H1 (cell line): Measurements from ENCODE around the gene STARD3. TPM values are rescaled to one million over a fixed set of nuclear protein-coding genes. Genes with fewer than 3 reads are reported as not detected.

Experiments
- CTCF ChIA-PET: fragments of 300-600 bp; sonication (Branson Sonifier 250); formaldehyde crosslinking; loops from one replicate; lab custom pipeline; 2021; ENCODE audit not compliant: partially characterized antibody; lab: Charles Lee
- POLR2A ChIA-PET: fragments of 300-600 bp; sonication (Branson Sonifier 250); formaldehyde crosslinking; loops from one replicate; lab custom pipeline; 2021; ENCODE audit warnings: inconsistent platforms; ENCODE audit not compliant: partially characterized antibody; lab: Charles Lee
- DNase-seq, 2 experiments: peaks; one replicate each; pipeline versions ENCODE4 v3.0.0 to v3.0.0-alpha.2; 2010 to 2022; ENCODE audit warnings: low spot score in 2 of 2, low read depth in 1 of 2, mixed read lengths in 1 of 2
- FAIRE-seq: peaks from 2 replicates; lab custom pipeline; 2011; peaks lifted over from hg19 to GRCh38; lab: Jason Lieb, UNC
- H2AFZ ChIP-seq: 2 replicates; pipeline ENCODE4 v1.8.1; 2012; ENCODE audit warnings: low read length, inconsistent platforms
- H2AK5ac ChIP-seq: 2 replicates; pipeline ENCODE4 v1.6.1; 2013; ENCODE audit warnings: low read depth, low read length
- H2BK120ac ChIP-seq: replicated peaks from 2 replicates; pipeline ENCODE3; 2013; ENCODE audit warnings: low read depth, low read length, inconsistent platforms
- H2BK12ac ChIP-seq: 2 replicates; pipeline ENCODE4 v1.6.1; 2013; ENCODE audit warnings: low read depth, low read length
- H2BK15ac ChIP-seq: 2 replicates; pipeline ENCODE4 v1.6.1; 2013; ENCODE audit warnings: low read length
- H2BK20ac ChIP-seq: 2 replicates; pipeline ENCODE4 v1.6.1; 2013; ENCODE audit warnings: low read length
- H2BK5ac ChIP-seq: 2 replicates; pipeline ENCODE4 v1.6.1; 2013; ENCODE audit warnings: low read depth, low read length
- H3K14ac ChIP-seq: 2 replicates; pipeline ENCODE4 v1.6.1; 2013; ENCODE audit warnings: inconsistent platforms; ENCODE audit not compliant: insufficient read length
- H3K18ac ChIP-seq: 2 replicates; pipeline ENCODE4 v1.6.1; 2013; ENCODE audit warnings: low read length; ENCODE audit errors: extremely low read depth
- H3K23ac ChIP-seq: 2 replicates; pipeline ENCODE4 v1.6.1; 2013; ENCODE audit warnings: inconsistent platforms; ENCODE audit not compliant: insufficient read length
- H3K23me2 ChIP-seq: 2 replicates; pipeline ENCODE4 v1.6.1; 2013; ENCODE audit warnings: low read depth, low read length
- H3K27ac ChIP-seq: 2 replicates; pipeline ENCODE4 v1.6.1; 2011; ENCODE audit warnings: low read depth, low read length, inconsistent platforms
- H3K27me3 ChIP-seq, 4 experiments: replicated peaks in 1 of 4; 1 replicate in 1 of 4; 2 replicates in 3 of 4; pipeline versions ENCODE4 v1.6.1 to v1.8.1; 2011 to 2013; ENCODE audit warnings: low read length in 3 of 4, mild to moderate bottlenecking in 3 of 4, inconsistent platforms in 2 of 4, mixed read lengths in 2 of 4, moderate library complexity in 1 of 4; ENCODE audit not compliant: control insufficient read depth in 3 of 4, insufficient read depth in 3 of 4; ENCODE audit errors: extremely low read depth in 1 of 4
- H3K36me3 ChIP-seq, 4 experiments: 2 replicates each; pipeline versions ENCODE4 v1.6.1 to v1.8.1; 2011 to 2013; ENCODE audit warnings: mild to moderate bottlenecking in 4 of 4, low read length in 3 of 4, moderate library complexity in 2 of 4, control low read depth in 1 of 4, inconsistent platforms in 1 of 4; ENCODE audit not compliant: insufficient read depth in 4 of 4, control insufficient read depth in 2 of 4
- H3K4ac ChIP-seq: replicated peaks from 2 replicates; pipeline ENCODE3; 2013; ENCODE audit warnings: low read length, low read depth, mixed read lengths, inconsistent platforms; ENCODE audit not compliant: insufficient read length
- H3K4me1 ChIP-seq, 4 experiments: replicated peaks in 1 of 4; 1 replicate in 1 of 4; 2 replicates in 3 of 4; pipeline versions ENCODE4 v1.6.1 to v1.8.1; 2011 to 2013; ENCODE audit warnings: low read length in 3 of 4, inconsistent platforms in 2 of 4, mixed read lengths in 1 of 4; ENCODE audit not compliant: insufficient read depth in 4 of 4, control insufficient read depth in 3 of 4
- H3K4me2 ChIP-seq, 2 experiments: 2 replicates each; pipeline versions ENCODE4 v1.6.1 to v1.8.1; 2011 to 2013; ENCODE audit warnings: low read depth in 2 of 2, low read length in 2 of 2, control low read depth in 1 of 2, inconsistent platforms in 1 of 2, mild to moderate bottlenecking in 1 of 2; ENCODE audit not compliant: insufficient read depth in 1 of 2
- H3K4me3 ChIP-seq, 4 experiments: fragments of 200-600, 300-600 bp in 1 of 4; sonication (generic), shearing (Covaris generic), sonication (Bioruptor Twin) in 1 of 4; 2 replicates each; pipeline versions ENCODE4 v1.5.1 to v1.8.1; 2011 to 2016; ENCODE audit warnings: low read length in 4 of 4, low read depth in 3 of 4, control low read depth in 2 of 4, inconsistent platforms in 2 of 4, mild to moderate bottlenecking in 2 of 4, mixed read lengths in 1 of 4, moderate library complexity in 1 of 4; ENCODE audit not compliant: insufficient read depth in 2 of 4; ENCODE audit errors: extremely low read depth in 1 of 4
- H3K56ac ChIP-seq: replicated peaks from 2 replicates; pipeline ENCODE3; 2013; ENCODE audit warnings: low read depth, mild to moderate bottlenecking, mixed read lengths, low read length, inconsistent platforms; ENCODE audit not compliant: insufficient read length
- H3K79me1 ChIP-seq: 2 replicates; pipeline ENCODE4 v1.6.1; 2013; ENCODE audit warnings: low read depth, low read length, control low read depth
- H3K79me2 ChIP-seq, 2 experiments: 2 replicates each; pipeline versions ENCODE4 v1.6.1 to v1.8.1; 2012 to 2013; ENCODE audit warnings: low read length in 2 of 2, mild to moderate bottlenecking in 2 of 2, inconsistent platforms in 1 of 2; ENCODE audit not compliant: insufficient read depth in 2 of 2, control insufficient read depth in 1 of 2
- H3K9ac ChIP-seq, 4 experiments: replicated peaks in 1 of 4; 1 replicate in 1 of 4; 2 replicates in 3 of 4; pipeline versions ENCODE4 v1.6.1 to v1.8.1; 2011 to 2013; ENCODE audit warnings: low read depth in 3 of 4, low read length in 3 of 4, control low read depth in 2 of 4, mild to moderate bottlenecking in 2 of 4, moderate library complexity in 2 of 4, inconsistent platforms in 1 of 4; ENCODE audit errors: extremely low read depth in 1 of 4
- H3K9me3 ChIP-seq, 2 experiments: 2 replicates each; pipeline versions ENCODE4 v1.6.1 to v1.8.1; 2012 to 2013; ENCODE audit warnings: mild to moderate bottlenecking in 2 of 2, moderate library complexity in 2 of 2, control low read depth in 1 of 2, inconsistent platforms in 1 of 2, low read depth in 1 of 2, low read length in 1 of 2, mixed read lengths in 1 of 2; ENCODE audit not compliant: insufficient read depth in 2 of 2
- H4K20me1 ChIP-seq, 2 experiments: replicated peaks in 1 of 2; 2 replicates each; pipeline versions ENCODE3 to v1.8.1; 2011 to 2013; ENCODE audit warnings: inconsistent platforms in 2 of 2, low read length in 2 of 2, mild to moderate bottlenecking in 1 of 2; ENCODE audit not compliant: insufficient read depth in 2 of 2, control insufficient read depth in 1 of 2
- H4K5ac ChIP-seq: 2 replicates; pipeline ENCODE4 v1.6.1; 2013; ENCODE audit warnings: low read length, low read depth, mixed read lengths, inconsistent platforms; ENCODE audit not compliant: insufficient read length
- H4K8ac ChIP-seq: 2 replicates; pipeline ENCODE4 v1.8.0; 2013; ENCODE audit warnings: mild to moderate bottlenecking, moderate library complexity, low read length, inconsistent platforms; ENCODE audit not compliant: insufficient read depth; ENCODE audit errors: extremely low read depth
- H4K91ac ChIP-seq: replicated peaks from 2 replicates; pipeline ENCODE3; 2013; ENCODE audit warnings: low read length, mixed read lengths, inconsistent platforms; ENCODE audit not compliant: insufficient read length
- HDAC2 ChIP-seq, 2 experiments: fragments of 300-600 bp in 1 of 2; sonication (generic) in 1 of 2; IDR thresholded peaks; 2 replicates each; pipeline ENCODE4 v1.6.1; 2011 to 2012; ENCODE audit warnings: low read depth in 2 of 2, low read length in 2 of 2, mild to moderate bottlenecking in 2 of 2, moderate library complexity in 2 of 2, borderline replicate concordance in 1 of 2, inconsistent platforms in 1 of 2
- MAFK ChIP-seq: IDR thresholded peaks from 2 replicates; pipeline ENCODE4 v1.6.1; 2012; ENCODE audit warnings: low read depth, mild to moderate bottlenecking, improper control_type of control experiment, low read length
- SP1 ChIP-seq: IDR thresholded peaks from 2 replicates; pipeline ENCODE4 v1.6.1; 2011; ENCODE audit warnings: low read depth, low read length
- SRF ChIP-seq: IDR thresholded peaks from 2 replicates; pipeline ENCODE4 v1.6.1; 2011; ENCODE audit warnings: mild to moderate bottlenecking, low read depth, low read length, moderate library complexity
- TAF1 ChIP-seq: IDR thresholded peaks from 2 replicates; pipeline ENCODE4 v1.6.1; 2011; ENCODE audit warnings: mild to moderate bottlenecking, low read depth, low read length
- ZNF274 ChIP-seq: IDR thresholded peaks from 2 replicates; pipeline ENCODE4 v1.7.0; 2012; ENCODE audit warnings: low read length, borderline replicate concordance; ENCODE audit errors: extremely low read depth
- WGBS, 2 experiments: shearing (Covaris generic) in 1 of 2; methylation state at CpG; one replicate each; pipeline versions ENCODE4 v1.1.6 to v1.1.7; 2013 to 2015; ENCODE audit warnings: low lambda C conversion rate in 2 of 2, mixed read lengths in 2 of 2, inconsistent platforms in 1 of 2, low coverage in 1 of 2, missing lambda C conversion rate in 1 of 2; ENCODE audit not compliant: insufficient replicate concordance in 2 of 2, insufficient coverage in 1 of 2, insufficient read length in 1 of 2; ENCODE audit errors: extremely low coverage in 1 of 2, missing lambda C conversion rate in 1 of 2; 5-methylcytosine and 5-hydroxymethylcytosine counted together
- polyA plus RNA-seq, 7 experiments: library from polyadenylated mRNA; depleted of rRNA in 3 of 7; stranded (reverse) in 5 of 7; unstranded in 2 of 7; fragments of >200 nt in 5 of 7; fragments of 200-250 nt in 2 of 7; gene quantifications; 1 replicate in 5 of 7; 2 replicates in 1 of 7; 4 replicates in 1 of 7; pipeline versions ENCODE4 v1.2.1 to v1.2.3, GENCODE V29; 2011 to 2013; ENCODE audit warnings: missing spikeins in 2 of 7, mixed read lengths in 2 of 7
- total RNA-seq: library from RNA; stranded (reverse); fragmentation: NEBNext Ultra II Directional; extraction: Animal tissue kit (Norgen Biotek cat#: 25700); gene quantifications from 2 replicates; pipeline ENCODE4 v1.2.1, GENCODE V29; 2021
- TF ChIP-seq, protein P1 (sequence below), 3 experiments: IDR thresholded peaks; 1 replicate in 2 of 3; 2 replicates in 1 of 3; pipeline versions ENCODE4 v1.5.1 to v1.6.1; 2011; ENCODE audit warnings: low read length in 3 of 3, mild to moderate bottlenecking in 3 of 3, inconsistent platforms in 2 of 3, low read depth in 1 of 3, moderate library complexity in 1 of 3; ENCODE audit not compliant: insufficient read depth in 1 of 3; ENCODE audit errors: control extremely low read depth in 1 of 3

Gene STARD3
- total and polyA plus RNA-seq, 2 of the 8 experiments (the other 6 are each of a cell fraction or from before 2014, with no cell fraction given): 47.6 to 80.3 TPM

DNA sequence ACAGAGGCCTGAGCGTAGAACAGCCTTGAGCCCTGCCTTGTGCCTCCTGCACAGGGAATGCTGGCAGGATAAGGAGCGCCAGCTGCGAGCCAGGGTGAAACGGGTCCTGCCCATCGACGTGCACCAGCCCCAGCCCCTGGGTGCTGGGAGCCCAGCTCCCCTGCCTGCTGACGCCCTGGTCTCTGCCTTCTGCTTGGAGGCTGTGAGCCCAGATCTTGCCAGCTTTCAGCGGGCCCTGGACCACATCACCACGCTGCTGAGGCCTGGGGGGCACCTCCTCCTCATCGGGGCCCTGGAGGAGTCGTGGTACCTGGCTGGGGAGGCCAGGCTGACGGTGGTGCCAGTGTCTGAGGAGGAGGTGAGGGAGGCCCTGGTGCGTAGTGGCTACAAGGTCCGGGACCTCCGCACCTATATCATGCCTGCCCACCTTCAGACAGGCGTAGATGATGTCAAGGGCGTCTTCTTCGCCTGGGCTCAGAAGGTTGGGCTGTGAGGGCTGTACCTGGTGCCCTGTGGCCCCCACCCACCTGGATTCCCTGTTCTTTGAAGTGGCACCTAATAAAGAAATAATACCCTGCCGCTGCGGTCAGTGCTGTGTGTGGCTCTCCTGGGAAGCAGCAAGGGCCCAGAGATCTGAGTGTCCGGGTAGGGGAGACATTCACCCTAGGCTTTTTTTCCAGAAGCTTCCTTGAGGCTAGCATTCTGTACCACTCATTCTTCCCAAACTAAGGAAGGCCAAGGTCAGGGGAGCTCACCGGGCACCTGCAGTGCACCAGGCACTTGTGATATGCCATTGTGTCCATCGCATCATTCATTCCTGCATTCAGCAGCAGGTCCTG lies 33.2 kb downstream of the STARD3 start:
- Histone ChIP-seq H4K91ac (no peak overlapping the region), H3K79me2 (no peaks in the 10 kb centered on the region), H2BK15ac (peak overlapping the region; percentile 98), H4K20me1 (peaks cover 0 to 2% of the 10 kb centered on the region in 2 experiments), H4K5ac (no peak overlapping the region), H3K14ac (no peak overlapping the region), H2BK120ac (no peak overlapping the region), H3K36me3 (no peaks in the 10 kb centered on the region), H3K9me3 (no peaks in the 10 kb centered on the region), H3K56ac (no peak overlapping the region), H3K9ac (no peak overlapping the region; a peak in 1 of 7 replicates), H3K4me2 (no peak overlapping the region), H3K79me1 (no peaks in the 10 kb centered on the region), H3K4me1 (peaks cover 0 to 32% (median 24%) of the 10 kb centered on the region in 4 experiments; a peak in 6 of 7 replicates), H2AK5ac (peak overlapping the region; percentile 71; the same call in 1 of the 2 replicates), H2BK12ac (no peak overlapping the region; the same call in 1 of the 2 replicates), H3K23ac (no peak overlapping the region), H2BK5ac (0 out of 2 replicates have a peak overlapping the region, but pooled peaks have one; percentile 9), H3K4me3 (no peak overlapping the region), H3K27me3 (peaks cover 0 to 25% (median 6%) of the 10 kb centered on the region in 4 experiments; a peak in 4 of 7 replicates), H3K27ac (no peak overlapping the region), H3K23me2 (peaks cover 11% of the 10 kb centered on the region; the same call in 1 of the 2 replicates), H4K8ac (peak overlapping the region; percentile 52; the same call in 1 of the 2 replicates), H2AFZ (no peak overlapping the region), H3K4ac (no peak overlapping the region), H2BK20ac (no peak overlapping the region), H3K18ac (no peak overlapping the region)
- FAIRE-seq (no peak), DNase-seq (no peak)
- WGBS, 2 experiments: 92% methylated on average over 23 of the region's 23 CpGs; no CpG with 5 or more reads in 1 of the 2 experiments
- ChIA-PET POLR2A (interaction anchor here (0.6 to 32.5 kb wide), 17 partner anchors 17 to 85 kb away, joined by 3 to 708 read pairs (median 3); partner anchors contain the start of genes ERBB2, PGAP3 and STARD3), CTCF (interaction anchor here (0.7 to 52.4 kb wide), 23 partner anchors 10 to 641 kb away, joined by 3 to 1885 read pairs (median 7); partner anchors contain the start of genes ERBB2, MIEN1, PGAP3 and PPP1R1B)
- TF ChIP-seq ZNF274: no peak
- no peak for TF ChIP-seq HDAC2 (IDR thresholded peaks at IDR 0.05; ENCODE audit: borderline replicate concordance in 1 of 2, low read depth in 2 of 2, low read length in 2 of 2)
- TF ChIP-seq, protein P1, sequence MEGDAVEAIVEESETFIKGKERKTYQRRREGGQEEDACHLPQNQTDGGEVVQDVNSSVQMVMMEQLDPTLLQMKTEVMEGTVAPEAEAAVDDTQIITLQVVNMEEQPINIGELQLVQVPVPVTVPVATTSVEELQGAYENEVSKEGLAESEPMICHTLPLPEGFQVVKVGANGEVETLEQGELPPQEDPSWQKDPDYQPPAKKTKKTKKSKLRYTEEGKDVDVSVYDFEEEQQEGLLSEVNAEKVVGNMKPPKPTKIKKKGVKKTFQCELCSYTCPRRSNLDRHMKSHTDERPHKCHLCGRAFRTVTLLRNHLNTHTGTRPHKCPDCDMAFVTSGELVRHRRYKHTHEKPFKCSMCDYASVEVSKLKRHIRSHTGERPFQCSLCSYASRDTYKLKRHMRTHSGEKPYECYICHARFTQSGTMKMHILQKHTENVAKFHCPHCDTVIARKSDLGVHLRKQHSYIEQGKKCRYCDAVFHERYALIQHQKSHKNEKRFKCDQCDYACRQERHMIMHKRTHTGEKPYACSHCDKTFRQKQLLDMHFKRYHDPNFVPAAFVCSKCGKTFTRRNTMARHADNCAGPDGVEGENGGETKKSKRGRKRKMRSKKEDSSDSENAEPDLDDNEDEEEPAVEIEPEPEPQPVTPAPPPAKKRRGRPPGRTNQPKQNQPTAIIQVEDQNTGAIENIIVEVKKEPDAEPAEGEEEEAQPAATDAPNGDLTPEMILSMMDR (IDR thresholded peaks at IDR 0.05; ENCODE audit: control extremely low read depth in 1 of 3, insufficient read depth in 1 of 3, low read depth in 1 of 3, low read length in 3 of 3): no peak
- no peak for TF ChIP-seq TAF1
- TF ChIP-seq MAFK: no peak
- no peak for TF ChIP-seq SRF
- no peak for TF ChIP-seq SP1
